ENCODE data around the gene LCTL.

- TF ChIP-seq CTCF (IDR thresholded peaks at IDR 0.05): no peak
- no peak for TF ChIP-seq YY1 (IDR thresholded peaks at IDR 0.05; ENCODE audit: low read depth)
- no peak for TF ChIP-seq GABPA (IDR thresholded peaks at IDR 0.05; ENCODE audit: low read depth)
- no peak for TF ChIP-seq JUND (IDR thresholded peaks at IDR 0.05)
- no peak for TF ChIP-seq SIN3A (IDR thresholded peaks at IDR 0.05; ENCODE audit: borderline replicate concordance, low read depth, low read length)
- no peak for TF ChIP-seq RFX5 (IDR thresholded peaks at IDR 0.05; ENCODE audit: low read length)
- TF ChIP-seq POLR2AphosphoS5 (IDR thresholded peaks at IDR 0.05; ENCODE audit: low read depth, low read length): no peak
Observed at GRCh38 chr15:66590435-66590834, 24.6 kb upstream of the LCTL start.
